GM12801 (cell line): ENCODE results near the gene ARHGAP15.

Source experiments
- CTCF ChIP-seq: IDR thresholded peaks from one replicate; pipeline ENCODE4 v1.5.1; 2011; ENCODE audit warnings: control low read depth; ENCODE audit not compliant: insufficient read length; ENCODE audit errors: extremely low read depth

ARHGAP15 gene

GRCh38 chr2:143175438-143175837 lies 46.2 kb downstream of the ARHGAP15 start:
- TF ChIP-seq CTCF = no peak

GRCh38 chr2:143176606-143177005 lies 47.4 kb downstream of the ARHGAP15 start:
- no peak for TF ChIP-seq CTCF

GRCh38 chr2:143177096-143177786 lies 48.0 kb downstream of the ARHGAP15 start:
- no peak for TF ChIP-seq CTCF

GRCh38 chr2:143181494-143181893 lies 52.3 kb downstream of the ARHGAP15 start:
- no peak for TF ChIP-seq CTCF

GRCh38 chr2:143182649-143183048 lies 53.4 kb downstream of the ARHGAP15 start:
- no peak for TF ChIP-seq CTCF

GRCh38 chr2:143183804-143184463 lies 54.7 kb downstream of the ARHGAP15 start:
- no peak for TF ChIP-seq CTCF

GRCh38 chr2:143186876-143187275 lies 57.7 kb downstream of the ARHGAP15 start:
- no peak for TF ChIP-seq CTCF
